OCI-LY7 (cell line): ENCODE data around the gene BCAP29. TPM values are rescaled to one million over a fixed set of nuclear protein-coding genes. Genes with fewer than 3 reads are reported as not detected.
"Not testable (repeated sequence)": the region's sequence is repeated elsewhere in the genome, so short reads cannot be mapped to it uniquely, and the experiment has no call there.

Source experiments
- BruUV-seq: library from RNA; stranded (reverse); fragments of 400-500 nt; replicated peaks from 2 replicates; lab custom pipeline; 2021; lab: Mats Ljungman, UMichigan
- CTCF ChIA-PET: fragments of 300-600 bp; sonication (Branson Sonifier 250); formaldehyde crosslinking; loops from one replicate; lab custom pipeline; 2022; ENCODE audit warnings: antibody characterized with exemption; ENCODE audit not compliant: unreplicated experiment; lab: Charles Lee
- POLR2A ChIA-PET: fragments of 300-600 bp; sonication (Branson Sonifier 250); formaldehyde crosslinking; loops from one replicate; lab custom pipeline; 2022; ENCODE audit warnings: antibody characterized with exemption; lab: Charles Lee
- DNase-seq: peaks from one replicate; pipeline ENCODE4 v3.0.0-alpha.2; 2015; ENCODE audit warnings: low spot score
- H2AFZ ChIP-seq: fragments of 200-600 bp; sonication (generic), shearing (Covaris generic); 2 replicates; pipeline ENCODE4 v1.6.1; 2014; ENCODE audit warnings: mild to moderate bottlenecking, antibody characterized with exemption, low read length, moderate library complexity
- H3K27ac ChIP-seq: fragments of 200-600 bp; sonication (generic); 2 replicates; pipeline ENCODE4 v1.5.1; 2014; ENCODE audit warnings: mixed run types, low read depth, mild to moderate bottlenecking, moderate library complexity, low read length, inconsistent platforms; ENCODE audit not compliant: poor library complexity, severe bottlenecking
- H3K36me3 ChIP-seq: fragments of 200-600 bp; sonication (generic); 2 replicates; pipeline ENCODE4 v1.6.1; 2014; ENCODE audit warnings: mild to moderate bottlenecking, antibody characterized with exemption, low read length, moderate library complexity, mixed read lengths; ENCODE audit not compliant: insufficient read depth
- H3K4me1 ChIP-seq: fragments of 200-600 bp; sonication (generic); 2 replicates; pipeline ENCODE4 v1.5.1; 2014; ENCODE audit warnings: mild to moderate bottlenecking, low read length; ENCODE audit not compliant: insufficient read depth, poor library complexity, severe bottlenecking
- H3K4me2 ChIP-seq: fragments of 200-600 bp; sonication (generic); 2 replicates; pipeline ENCODE4 v1.6.1; 2014; ENCODE audit warnings: mild to moderate bottlenecking, low read length
- H3K4me3 ChIP-seq: fragments of 200-600 bp; sonication (generic); 2 replicates; pipeline ENCODE4 v1.5.1; 2014; ENCODE audit warnings: mild to moderate bottlenecking, low read depth, low read length; ENCODE audit not compliant: poor library complexity, severe bottlenecking
- H3K79me2 ChIP-seq: fragments of 200-600 bp; sonication (generic); 2 replicates; pipeline ENCODE4 v1.6.1; 2016; ENCODE audit warnings: low read depth, mild to moderate bottlenecking, low read length, moderate library complexity, mixed read lengths; ENCODE audit not compliant: insufficient read depth
- H3K9me2 ChIP-seq: fragments of 200-600 bp; sonication (generic); 2 replicates; pipeline ENCODE4 v1.6.1; 2016; ENCODE audit warnings: mild to moderate bottlenecking, low read length, mixed read lengths; ENCODE audit not compliant: insufficient read depth
- H3K9me3 ChIP-seq: fragments of 200-600 bp; sonication (generic); 2 replicates; pipeline ENCODE4 v1.6.1; 2014; ENCODE audit warnings: mild to moderate bottlenecking, mixed run types, low read length, mixed read lengths
- H4K20me1 ChIP-seq: fragments of 200-600 bp; sonication (generic); 2 replicates; pipeline ENCODE4 v1.6.1; 2014; ENCODE audit warnings: mild to moderate bottlenecking, antibody characterized with exemption, low read length, moderate library complexity, mixed read lengths; ENCODE audit not compliant: insufficient read depth
- CTCF ChIP-seq: fragments of 200-600 bp; sonication (generic); conservative IDR thresholded peaks from 2 replicates; pipeline ENCODE4 v1.5.1; 2014; ENCODE audit warnings: mild to moderate bottlenecking, antibody characterized with exemption, low read length, moderate library complexity, mixed read lengths
- EZH2phosphoT487 ChIP-seq: fragments of 200-600 bp; sonication (generic); IDR thresholded peaks from 2 replicates; pipeline ENCODE4 v1.6.1; 2018; ENCODE audit warnings: low read depth, borderline replicate concordance, mild to moderate bottlenecking, mixed run types, antibody characterized with exemption, low read length, moderate library complexity, mixed read lengths
- intact Hi-C: fragments of 100-400 bp; cut with micrococcal nuclease; formaldehyde crosslinking; loops from one replicate; pipeline ENCODE4 v1.10.0; 2022; ENCODE audit not compliant: unreplicated experiment
- total RNA-seq, 2 experiments: library from RNA; depleted of rRNA in 1 of 2; stranded (reverse); fragments of >200 nt in 1 of 2; shearing (Covaris generic) in 1 of 2; gene quantifications; 2 replicates each; pipeline ENCODE4 v1.2.3, GENCODE V29; 2014 to 2022

BCAP29 gene
- total RNA-seq, 2 experiments from 2014 or later = 18.7 to 26.3 TPM

- ChIA-PET POLR2A (interaction anchor here (0.6 to 1.0 kb wide), 2 partner anchors 9 to 45 kb away, joined by 3 read pairs; no protein-coding TSS in a partner anchor), CTCF (no interaction called here)
- BruUV-seq = no TSS peak
- Histone ChIP-seq H4K20me1 (no peaks in the 10 kb centered on the region), H2AFZ (no peak overlapping the region), H3K9me3 (no peaks in the 10 kb centered on the region), H3K9me2 (no peaks in the 10 kb centered on the region), H3K27ac (no peak overlapping the region), H3K4me1 (peaks cover 9% of the 10 kb centered on the region), H3K4me2 (no peak overlapping the region), H3K4me3 (no peak overlapping the region), H3K36me3 (no peaks in the 10 kb centered on the region; the same call in 1 of the 2 replicates), H3K79me2 (no peaks in the 10 kb centered on the region)
- DNase-seq = no peak
- TF ChIP-seq CTCF (no peak), EZH2phosphoT487 (no peak)
- intact Hi-C loops = no loop called here
These were observed 51.8 kb downstream of the BCAP29 start for GRCh38 chr7:107631588-107632491.

GRCh38 chr7:107632492-107632865, 52.4 kb downstream of the BCAP29 start:
- ChIA-PET CTCF (no interaction called here), POLR2A (interaction anchor here (1.0 kb wide), 1 partner anchor 8 kb away, joined by 3 read pairs; no protein-coding TSS in a partner anchor)
- no peak for TF ChIP-seq EZH2phosphoT487
- TF ChIP-seq CTCF = no peak
- H2AFZ ChIP-seq = no peak overlapping the region
- peaks cover 5% of the 10 kb centered on the region for H3K9me3 ChIP-seq
- H3K36me3 ChIP-seq = peaks cover under 1% of the 10 kb centered on the region; the same call in 1 of the 2 replicates
- no peak overlapping the region for H3K4me2 ChIP-seq
- peaks cover 9% of the 10 kb centered on the region for H3K4me1 ChIP-seq
- H3K4me3 ChIP-seq = no peak overlapping the region
- no peak for DNase-seq
- BruUV-seq = no TSS peak
- H3K9me2 ChIP-seq = no peaks in the 10 kb centered on the region
- H3K27ac ChIP-seq = no peak overlapping the region
- intact Hi-C loops = no loop called here
- no peaks in the 10 kb centered on the region for H3K79me2 ChIP-seq
- H4K20me1 ChIP-seq = no peaks in the 10 kb centered on the region

GRCh38 chr7:107638594-107638993, 58.5 kb downstream of the BCAP29 start:
- Histone ChIP-seq H2AFZ (peak overlapping the region; percentile 42; the same call in 1 of the 2 replicates), H3K4me3 (peak overlapping the region; percentile 22), H3K9me3 (peaks cover 15% of the 10 kb centered on the region), H3K4me2 (peak overlapping the region; percentile 60), H3K79me2 (no peaks in the 10 kb centered on the region), H3K27ac (peak overlapping the region; percentile 58), H3K9me2 (no peaks in the 10 kb centered on the region), H4K20me1 (no peaks in the 10 kb centered on the region), H3K36me3 (peaks cover 5% of the 10 kb centered on the region; the same call in 1 of the 2 replicates), H3K4me1 (peaks cover 21% of the 10 kb centered on the region)
- DNase-seq = peak; percentile 76
- CTCF ChIA-PET = interaction anchor here (0.6 to 1.0 kb wide), 2 partner anchors 29 to 980 kb away, joined by 3 read pairs; no protein-coding TSS in a partner anchor
- TF ChIP-seq CTCF = no peak
- TF ChIP-seq EZH2phosphoT487 = no peak
- POLR2A ChIA-PET = interaction anchor here (0.7 to 1.4 kb wide), 6 partner anchors 10 to 257 kb away, joined by 3 to 7 read pairs (median 4); no protein-coding TSS in a partner anchor
- intact Hi-C loops = no loop called here
- BruUV-seq = no TSS peak

GRCh38 chr7:107639070-107639469, 59.0 kb downstream of the BCAP29 start:
- H3K9me3 ChIP-seq = peaks cover 15% of the 10 kb centered on the region
- BruUV-seq, H3K79me2 ChIP-seq, H3K36me3 ChIP-seq, H3K9me2 ChIP-seq, DNase-seq, H2AFZ ChIP-seq, intact Hi-C loops, H4K20me1 ChIP-seq: not testable (repeated sequence)
- peak overlapping the region; percentile 58 for H3K27ac ChIP-seq
- peaks cover 17% of the 10 kb centered on the region for H3K4me1 ChIP-seq
- POLR2A ChIA-PET = interaction anchor here (0.6 to 1.4 kb wide), 10 partner anchors 10 to 257 kb away, joined by 3 to 7 read pairs (median 4); no protein-coding TSS in a partner anchor
- H3K4me3 ChIP-seq = peak overlapping the region; percentile 22
- CTCF ChIA-PET = interaction anchor here (0.6 kb wide), 1 partner anchor 980 kb away, joined by 3 read pairs; no protein-coding TSS in a partner anchor
- peak overlapping the region; percentile 60 for H3K4me2 ChIP-seq
